ENCODE results near the gene MESP2.

MESP2 gene

DNA sequence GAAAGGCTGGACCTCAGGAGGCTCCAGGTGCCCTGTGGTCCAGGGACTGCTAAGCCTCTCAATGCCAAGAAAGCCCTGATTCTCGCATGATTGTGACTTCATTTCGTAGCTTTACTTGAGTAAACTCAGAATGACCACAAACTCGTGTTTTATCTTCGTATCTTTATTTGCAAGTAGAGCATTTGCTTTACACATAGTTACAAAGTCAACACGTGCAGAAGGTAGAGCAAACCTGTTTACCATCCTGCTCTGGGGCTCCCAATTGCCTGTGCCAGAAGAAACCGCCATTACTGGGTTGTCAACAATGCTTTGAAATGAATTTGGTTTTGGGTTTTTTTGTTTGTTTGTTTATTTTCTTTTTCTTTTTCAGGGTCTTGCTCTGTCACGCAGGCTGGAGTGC, 19.2 kb upstream of the MESP2 start:
- DNase-seq, result no peak

DNA sequence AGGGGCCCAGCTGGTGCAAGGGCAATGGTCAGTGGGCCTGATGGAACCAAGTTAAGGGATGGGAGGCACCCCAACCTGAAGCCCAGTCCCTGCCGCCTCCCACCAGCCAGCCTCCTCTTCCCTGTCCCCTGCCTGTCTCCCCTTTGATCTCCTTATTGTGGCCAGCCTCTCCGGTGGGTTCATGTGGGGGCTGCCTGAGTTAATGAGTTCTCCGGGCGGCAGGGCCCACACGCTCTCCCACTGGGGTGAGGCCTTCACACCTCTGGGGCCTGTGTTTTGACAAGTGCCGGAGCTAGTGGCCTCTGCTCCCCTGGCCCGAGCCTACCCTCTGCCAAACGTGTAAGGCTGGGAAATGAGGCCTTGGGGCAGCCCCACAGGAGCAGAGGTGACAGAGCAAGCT, 17.8 kb upstream of the MESP2 start:
- DNase-seq, result no peak

- DNase-seq, result no peak
Observed at GRCh38 chr15:89758981-89759380, 17.2 kb upstream of the MESP2 start.

- DNase-seq, result no peak
Observed at GRCh38 chr15:89759835-89760234, 16.3 kb upstream of the MESP2 start.

- peak; percentile 52 for DNase-seq
Observed at GRCh38 chr15:89760303-89761008, 15.7 kb upstream of the MESP2 start.

- DNase-seq, result no peak
Observed at GRCh38 chr15:89761009-89761831, 14.9 kb upstream of the MESP2 start.

GRCh38 chr15:89761929-89762328, 14.2 kb upstream of the MESP2 start:
- DNase-seq, result no peak

- no peak for DNase-seq
Observed at GRCh38 chr15:89765694-89766093, 10.4 kb upstream of the MESP2 start.

GRCh38 chr15:89766357-89767311, 9.5 kb upstream of the MESP2 start:
- DNase-seq, result no peak

DNA sequence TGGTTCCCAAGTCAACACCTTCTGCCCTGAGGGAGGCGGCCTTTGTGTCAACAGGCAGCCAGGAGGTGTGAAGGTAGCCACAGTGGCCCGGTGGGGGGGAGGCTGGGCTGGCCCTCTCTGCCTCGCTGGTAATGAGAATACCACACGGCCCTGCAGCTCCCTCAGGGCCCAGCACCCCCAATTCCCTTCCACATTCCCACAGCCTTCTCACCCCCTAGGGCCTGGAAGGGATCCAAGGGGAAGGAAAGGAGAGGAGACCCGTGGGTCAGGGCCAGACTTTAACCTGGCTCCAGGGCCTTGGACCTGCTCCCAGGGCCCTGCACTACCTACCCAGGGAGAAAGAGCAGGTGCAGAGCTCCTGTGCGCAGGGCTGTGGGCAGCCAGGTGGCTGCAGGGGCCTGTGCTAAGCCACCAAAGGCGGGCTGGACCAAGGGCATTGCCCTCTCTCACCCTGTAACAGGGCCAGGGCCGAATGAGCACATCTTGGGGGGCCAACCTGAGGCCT, 8.7 kb upstream of the MESP2 start:
- DNase-seq, result no peak

DNA sequence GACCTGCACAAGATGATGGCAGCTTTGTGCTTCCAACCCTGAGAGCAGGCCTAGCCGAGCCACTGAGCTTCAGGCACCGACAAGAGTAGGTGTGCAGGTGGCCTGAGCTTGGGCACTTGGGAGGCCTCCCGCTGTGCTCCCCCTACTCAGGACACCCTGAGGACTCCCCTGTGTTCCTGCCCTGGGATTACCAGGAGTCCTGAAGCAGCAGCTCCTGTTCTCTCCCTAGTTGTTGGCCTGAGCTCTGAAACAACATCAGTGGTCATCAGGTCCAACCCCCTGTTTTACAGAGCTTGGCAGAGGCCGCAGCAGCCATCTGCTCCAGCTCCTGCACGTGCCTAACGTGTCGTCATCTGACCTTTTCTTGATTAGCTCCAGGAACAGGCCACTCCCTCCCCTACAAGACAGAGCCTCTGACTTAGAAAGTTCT, 8.0 kb upstream of the MESP2 start:
- DNase-seq, result no peak

- DNase-seq, result no peak
Observed at GRCh38 chr15:89769366-89769765, 6.8 kb upstream of the MESP2 start.

GRCh38 chr15:89770041-89770440, 6.1 kb upstream of the MESP2 start:
- DNase-seq, result no peak

GRCh38 chr15:89772932-89773583, 3.1 kb upstream of the MESP2 start:
- no peak for DNase-seq

DNA sequence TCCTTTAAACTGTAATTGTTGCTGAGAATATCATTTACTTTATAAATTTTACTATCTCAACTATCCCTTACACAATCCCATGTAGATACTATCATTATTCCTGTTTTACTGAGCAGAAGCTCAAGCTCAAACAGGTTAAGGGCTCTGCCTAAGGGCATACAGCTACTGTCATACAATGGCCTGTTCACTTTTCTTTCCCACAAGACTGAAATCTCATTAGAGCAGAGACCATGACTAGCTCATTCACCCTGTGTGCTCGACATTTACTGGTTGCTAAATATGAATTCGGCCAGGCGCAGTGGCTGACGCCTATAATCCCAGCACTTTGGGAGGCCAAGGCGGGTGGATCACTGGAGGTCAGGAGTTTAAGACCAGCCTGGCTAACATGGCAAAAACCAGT, 1.6 kb upstream of the MESP2 start:
- DNase-seq, result no peak

DNA sequence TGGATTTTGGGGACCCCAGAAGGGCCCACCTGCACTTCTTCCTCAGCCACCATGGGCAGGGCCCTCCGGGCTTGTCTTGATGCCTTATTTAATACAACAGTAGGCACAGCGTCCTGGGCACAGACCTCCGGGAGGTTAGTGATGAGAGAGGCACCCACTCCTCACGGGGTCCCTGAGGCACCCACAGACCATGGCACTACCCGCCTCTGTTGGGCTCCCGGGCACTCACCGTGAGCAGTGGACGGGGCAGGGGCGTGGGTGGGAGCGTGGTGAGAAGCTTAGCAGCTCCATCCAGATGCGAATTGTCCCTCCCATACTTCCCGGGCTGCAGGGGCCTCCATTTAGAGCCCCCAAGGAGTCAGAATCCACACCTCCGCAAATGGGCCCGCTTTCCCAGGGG, 317 bp upstream of the MESP2 start:
- no peak for DNase-seq

DNA sequence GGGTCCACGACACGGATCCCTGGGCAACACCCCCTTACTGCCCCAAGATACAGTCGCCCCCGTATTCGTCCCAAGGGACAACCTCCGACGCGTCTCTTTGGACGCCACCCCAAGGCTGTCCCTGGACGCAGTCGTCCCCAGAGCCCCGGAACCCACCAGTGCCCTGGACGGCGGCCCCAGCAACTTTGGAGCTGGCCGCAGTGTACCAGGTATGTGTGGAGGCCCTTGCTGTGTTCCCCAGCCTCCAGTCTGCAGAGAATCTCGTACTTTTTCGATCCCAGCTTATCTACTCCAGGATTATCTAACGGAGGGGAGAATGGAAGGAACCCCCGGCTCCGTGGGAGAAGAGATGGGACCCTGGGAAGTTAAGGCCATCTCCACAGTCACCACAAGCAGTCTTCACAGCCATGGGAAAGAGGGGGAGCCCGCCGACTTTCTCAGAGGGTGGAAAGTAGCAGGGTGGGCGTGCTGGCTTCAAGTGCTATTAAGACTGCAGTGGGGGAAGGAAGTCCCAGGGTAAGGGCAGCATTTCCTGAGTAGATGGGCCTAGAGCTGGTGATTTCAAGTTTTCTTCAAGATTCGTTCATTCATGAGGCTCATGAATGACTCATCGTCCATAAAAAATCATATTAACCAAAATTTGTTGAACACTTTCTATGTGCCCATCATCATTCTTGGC, 1.1 kb downstream of the MESP2 start:
- no peak for DNase-seq

DNA sequence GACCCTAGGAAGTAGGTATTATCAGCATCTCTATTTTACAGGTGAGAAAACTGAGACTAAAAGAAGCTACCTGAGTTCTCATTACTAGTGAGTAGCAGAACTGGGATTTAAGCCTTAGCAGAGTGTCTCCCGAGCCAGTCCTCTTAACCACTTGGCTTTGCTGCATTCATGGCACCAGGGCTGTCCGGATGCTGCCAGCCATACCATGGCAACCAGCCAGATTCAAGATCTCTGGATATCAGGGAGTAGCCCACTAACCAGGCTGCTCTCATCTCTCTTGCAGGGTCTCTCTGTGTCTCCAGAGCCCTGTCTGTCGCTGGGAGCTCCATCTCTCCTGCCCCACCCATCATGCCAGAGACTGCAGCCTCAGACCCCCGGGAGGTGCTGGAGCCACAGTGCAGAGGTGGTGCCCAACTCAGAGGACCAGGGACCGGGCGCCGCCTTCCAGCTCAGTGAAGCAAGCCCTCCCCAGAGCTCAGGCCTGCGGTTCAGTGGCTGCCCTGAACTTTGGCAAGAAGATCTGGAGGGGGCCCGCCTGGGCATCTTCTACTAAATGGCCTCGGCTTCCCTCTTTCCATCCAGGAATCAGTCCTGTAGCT, 1.7 kb downstream of the MESP2 start:
- DNase-seq, result no peak

DNA sequence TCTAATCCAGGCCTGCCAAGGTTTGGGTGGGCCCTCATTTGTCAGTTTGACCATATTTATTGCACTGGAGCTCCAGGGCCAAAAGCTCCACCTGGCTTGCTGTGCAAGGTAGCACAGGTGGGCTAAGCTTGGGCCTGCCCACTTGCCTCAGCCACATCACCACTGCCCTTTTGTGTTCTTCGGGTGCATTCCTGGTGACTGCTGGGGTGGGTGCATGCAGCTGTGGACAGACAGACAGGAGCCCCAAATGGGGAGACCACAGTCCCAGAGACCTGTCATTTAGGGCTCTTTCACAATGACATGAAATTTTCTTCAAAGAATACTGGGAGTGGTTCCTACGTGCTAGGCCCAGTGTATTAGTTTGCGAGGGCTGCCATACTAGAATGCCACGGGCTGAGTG, 2.7 kb downstream of the MESP2 start:
- DNase-seq, result no peak

- no peak for DNase-seq
Observed at GRCh38 chr15:89780601-89781000, 4.5 kb downstream of the MESP2 start.

- DNase-seq, result peak; percentile 62
Observed at GRCh38 chr15:89781055-89781454, 4.9 kb downstream of the MESP2 start.
